GM12875 (cell line): ENCODE data around the gene LRCH3.

Source experiments
- H3K4me3 ChIP-seq: one replicate; pipeline ENCODE4 v1.5.1; 2011; ENCODE audit warnings: low read depth, low read length, control low read depth
- TF ChIP-seq, protein P1 (sequence below): IDR thresholded peaks from 2 replicates; pipeline ENCODE4 v1.5.1; 2011; ENCODE audit warnings: low read depth, mild to moderate bottlenecking, control low read depth, inconsistent platforms, low read length, moderate library complexity, borderline replicate concordance; ENCODE audit not compliant: insufficient read depth

LRCH3 gene

DNA sequence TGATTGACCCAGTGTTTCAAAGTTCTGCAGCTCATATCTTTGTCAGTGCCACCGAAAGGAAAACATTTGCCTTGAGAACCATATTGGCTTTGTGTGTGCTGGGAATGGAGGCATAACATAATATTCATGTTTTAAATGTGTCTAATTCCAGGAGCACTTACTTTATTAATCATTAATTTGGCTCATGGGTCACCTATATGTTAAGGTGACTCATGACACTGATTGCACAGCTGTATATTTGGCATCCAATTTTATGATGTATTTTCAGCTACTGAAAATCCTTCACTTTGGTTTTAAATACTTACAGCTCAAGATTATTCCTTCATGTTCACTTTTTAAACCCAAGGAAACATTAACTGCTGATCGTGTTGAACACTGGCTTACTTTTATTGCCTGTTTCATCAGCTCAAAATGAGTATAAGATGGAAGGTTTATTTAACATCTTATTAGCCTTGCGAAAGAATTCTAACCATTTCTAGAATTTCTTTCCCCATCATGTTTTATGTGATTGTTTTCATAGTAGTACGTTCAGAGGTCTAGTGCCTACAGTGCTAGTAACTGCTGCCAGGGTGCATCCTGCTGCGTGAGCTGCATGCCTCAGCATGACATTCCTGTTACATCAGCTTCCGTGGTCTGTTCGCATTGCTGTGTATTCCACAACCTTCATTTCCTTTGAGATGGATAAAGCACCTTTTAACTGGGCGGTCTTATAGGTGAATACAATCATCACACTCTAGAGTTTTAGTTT is 63.7 kb downstream of the LRCH3 start:
- TF ChIP-seq, protein P1, sequence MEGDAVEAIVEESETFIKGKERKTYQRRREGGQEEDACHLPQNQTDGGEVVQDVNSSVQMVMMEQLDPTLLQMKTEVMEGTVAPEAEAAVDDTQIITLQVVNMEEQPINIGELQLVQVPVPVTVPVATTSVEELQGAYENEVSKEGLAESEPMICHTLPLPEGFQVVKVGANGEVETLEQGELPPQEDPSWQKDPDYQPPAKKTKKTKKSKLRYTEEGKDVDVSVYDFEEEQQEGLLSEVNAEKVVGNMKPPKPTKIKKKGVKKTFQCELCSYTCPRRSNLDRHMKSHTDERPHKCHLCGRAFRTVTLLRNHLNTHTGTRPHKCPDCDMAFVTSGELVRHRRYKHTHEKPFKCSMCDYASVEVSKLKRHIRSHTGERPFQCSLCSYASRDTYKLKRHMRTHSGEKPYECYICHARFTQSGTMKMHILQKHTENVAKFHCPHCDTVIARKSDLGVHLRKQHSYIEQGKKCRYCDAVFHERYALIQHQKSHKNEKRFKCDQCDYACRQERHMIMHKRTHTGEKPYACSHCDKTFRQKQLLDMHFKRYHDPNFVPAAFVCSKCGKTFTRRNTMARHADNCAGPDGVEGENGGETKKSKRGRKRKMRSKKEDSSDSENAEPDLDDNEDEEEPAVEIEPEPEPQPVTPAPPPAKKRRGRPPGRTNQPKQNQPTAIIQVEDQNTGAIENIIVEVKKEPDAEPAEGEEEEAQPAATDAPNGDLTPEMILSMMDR, result no peak
- H3K4me3 ChIP-seq, result no peak overlapping the region

DNA sequence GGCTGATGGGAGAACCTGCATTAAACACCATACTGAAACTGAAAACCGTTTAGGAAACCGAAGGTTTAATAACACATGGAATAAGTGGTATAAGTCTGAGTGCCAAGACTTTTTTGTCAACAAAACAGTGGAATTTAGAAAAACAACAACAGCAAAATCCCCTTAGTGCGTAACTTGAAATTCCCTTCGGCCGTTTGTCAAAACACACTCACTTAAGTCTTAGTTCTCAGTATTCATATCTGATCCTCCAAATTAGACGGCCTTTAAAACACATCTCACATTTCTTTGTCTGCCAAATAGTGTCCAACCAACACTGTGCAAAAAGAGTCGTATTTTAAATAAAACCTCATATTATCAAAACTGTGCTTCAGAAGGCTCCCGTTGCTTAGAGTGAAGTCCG is 64.5 kb downstream of the LRCH3 start:
- no peak overlapping the region for H3K4me3 ChIP-seq
- TF ChIP-seq, protein P1, result no peak

DNA sequence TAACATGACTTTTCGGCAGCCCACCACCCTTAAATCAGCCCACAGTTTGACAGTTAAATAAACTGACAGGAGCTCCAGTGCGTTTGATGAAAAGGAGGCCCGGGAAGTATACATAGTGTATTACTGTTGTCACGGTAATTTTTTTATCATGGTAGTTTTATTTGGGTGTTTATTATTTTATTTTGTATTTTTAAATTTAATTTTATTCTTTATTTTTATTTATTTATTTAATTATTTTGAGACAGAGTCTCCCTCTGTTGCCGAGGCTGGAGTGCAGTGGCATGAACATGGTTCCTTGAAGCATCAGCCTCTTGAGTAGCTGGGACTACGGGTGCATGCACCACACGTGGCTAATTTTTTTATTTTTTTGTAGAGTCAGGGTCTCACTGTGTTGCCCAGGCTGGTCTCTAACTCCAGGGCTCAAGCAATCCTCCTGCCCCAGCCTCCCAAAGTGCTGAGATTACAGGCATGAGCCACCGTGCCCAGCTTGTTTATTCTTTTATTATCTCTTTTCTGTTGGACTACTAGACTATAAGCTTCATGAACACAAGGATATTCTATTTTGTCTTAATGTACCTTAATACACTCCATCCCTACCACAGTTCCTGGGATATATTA is 65.3 kb downstream of the LRCH3 start:
- TF ChIP-seq, protein P1, result no peak

DNA sequence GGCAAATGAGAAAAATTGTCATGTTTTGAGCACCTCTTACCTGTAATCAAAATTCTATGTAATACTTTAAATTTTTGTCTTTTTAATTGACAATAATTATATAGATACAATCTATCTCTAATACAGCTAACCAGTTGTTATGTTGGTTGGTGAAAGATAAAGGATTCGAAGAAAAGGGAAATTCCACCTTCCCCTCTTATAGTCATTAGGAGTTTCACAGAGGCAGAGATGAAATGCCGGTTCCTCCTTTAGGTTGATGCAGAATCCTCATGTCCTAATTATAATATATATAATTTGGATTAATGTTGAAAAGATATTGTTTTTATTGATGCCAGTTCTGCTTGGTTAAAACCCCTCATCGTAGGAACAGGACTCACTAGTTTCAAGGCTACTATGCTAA is 67.1 kb downstream of the LRCH3 start:
- TF ChIP-seq, protein P1, result no peak
- H3K4me3 ChIP-seq, result no peak overlapping the region

More for the DNA sequence above, 65.3 kb downstream of the LRCH3 start:
- H3K4me3 ChIP-seq, result no peak overlapping the region

DNA sequence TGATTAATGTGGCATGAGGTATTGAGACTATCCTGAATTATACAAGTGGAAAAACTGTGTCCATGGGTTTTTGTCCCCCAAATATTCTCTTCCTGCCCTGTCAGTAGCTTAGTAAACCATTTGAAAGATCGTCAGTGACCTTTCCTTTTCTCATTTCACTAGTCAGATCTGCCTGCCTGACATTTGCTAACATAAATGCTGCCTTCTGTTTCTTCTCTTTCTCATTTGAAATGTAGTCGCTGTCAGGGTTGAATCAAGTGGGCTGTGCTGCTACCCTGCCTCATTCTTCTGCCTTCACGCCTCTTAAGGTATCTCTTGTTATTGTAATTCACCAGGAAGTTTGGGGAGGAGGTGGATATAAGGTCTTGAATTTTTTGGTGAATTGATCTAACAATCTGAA is 67.5 kb downstream of the LRCH3 start:
- TF ChIP-seq, protein P1, result no peak
- H3K4me3 ChIP-seq, result no peak overlapping the region

DNA sequence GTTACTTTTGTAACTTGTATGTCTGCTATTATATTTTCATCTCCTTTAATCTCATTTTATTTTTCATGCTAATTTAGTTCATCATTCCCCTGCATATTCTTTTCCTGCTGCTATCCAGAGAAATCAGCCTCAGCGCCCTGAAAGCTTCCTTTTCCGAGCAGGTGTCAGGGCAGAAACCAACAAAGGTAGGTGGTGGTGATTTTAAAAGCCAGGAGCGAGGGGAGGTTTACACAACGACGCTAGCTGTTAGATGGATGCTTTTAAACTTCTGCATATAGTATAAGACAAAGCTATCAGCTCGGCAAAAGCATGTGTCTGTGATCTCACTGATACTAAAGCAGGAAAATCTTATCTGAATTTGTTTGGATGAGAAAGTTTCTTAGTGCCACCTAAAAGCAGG is 75.0 kb downstream of the LRCH3 start:
- TF ChIP-seq, protein P1, result no peak
- H3K4me3 ChIP-seq, result no peak overlapping the region

DNA sequence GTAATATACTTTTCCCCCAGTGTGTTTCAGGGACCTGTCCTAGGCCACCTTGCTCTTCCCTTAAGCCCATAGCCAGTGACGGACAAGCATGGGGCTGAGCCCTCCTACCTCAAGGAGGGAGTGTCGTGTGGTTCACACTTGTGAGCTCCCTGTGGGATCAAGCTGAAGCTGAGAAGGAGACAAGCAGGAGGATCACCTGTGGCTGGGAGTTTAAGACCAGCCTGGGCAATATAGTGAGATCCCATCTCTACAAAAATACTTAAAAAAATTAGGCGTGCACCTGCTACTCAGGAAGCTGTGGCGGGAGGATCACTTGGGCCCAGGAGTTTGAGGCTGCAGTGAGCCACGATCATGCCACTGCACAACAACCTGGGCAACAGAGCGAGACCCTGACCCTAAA is 82.3 kb downstream of the LRCH3 start:
- TF ChIP-seq, protein P1, result no peak
- H3K4me3 ChIP-seq, result no peak overlapping the region
